ENCODE measurements around the gene ADAMTS14. TPM values are rescaled to one million over a fixed set of nuclear protein-coding genes. Genes with fewer than 3 reads are reported as not detected.

Gene ADAMTS14
- total RNA-seq, 2 experiments from 2014 or later, result not detected

- no peak for ATAC-seq (ENCODE audit: poor library complexity)
- H3K9me3 ChIP-seq (ENCODE audit: control insufficient read depth in 1 of 2, insufficient read depth in 1 of 2, low read length in 2 of 2), result no peaks in the 10 kb centered on the region
- CTCF ChIA-PET, result no interaction called here
Measured at GRCh38 chr10:70678757-70679489, 6.6 kb downstream of the ADAMTS14 start.

GRCh38 chr10:70679498-70679897 lies 7.2 kb downstream of the ADAMTS14 start:
- Histone ChIP-seq H3K9me3 (ENCODE audit: control insufficient read depth in 1 of 2, insufficient read depth in 1 of 2, low read length in 2 of 2) (no peaks in the 10 kb centered on the region), H3K27ac (ENCODE audit: low read depth in 1 of 2, low read length in 2 of 2) (no peak overlapping the region), H3K27me3 (ENCODE audit: control insufficient read depth in 1 of 2, insufficient read depth in 2 of 2, low read length in 2 of 2) (peaks cover 6 to 9% of the 10 kb centered on the region in 2 experiments), H3K4me1 (ENCODE audit: insufficient read depth, low read length) (no peaks in the 10 kb centered on the region), H3K36me3 (ENCODE audit: insufficient read depth, low read length) (no peaks in the 10 kb centered on the region), H3K4me3 (ENCODE audit: low read length) (no peak overlapping the region)
- ChIA-PET POLR2A (no interaction called here), CTCF (no interaction called here)
- Mint-ChIP-seq H3K4me3 (no peak overlapping the region), H3K27me3 (peaks cover 12% of the 10 kb centered on the region), H3K4me1 (ENCODE audit: low read depth) (no peaks in the 10 kb centered on the region), H3K9me3 (no peaks in the 10 kb centered on the region), H3K36me3 (ENCODE audit: low read depth) (no peaks in the 10 kb centered on the region), H3K27ac (no peak overlapping the region)
- intact Hi-C loops (cut with DNase I, micrococcal nuclease), result loop anchor here in 1 of 2 experiments (10.0 kb wide), 1 partner anchor 115 kb away; no protein-coding TSS in a partner anchor
- no peak for DNase-seq
- ATAC-seq (ENCODE audit: poor library complexity), result no peak
- TF ChIP-seq CTCF (IDR thresholded peaks at IDR 0.05), result no peak

More at GRCh38 chr10:70678757-70679489, 6.6 kb downstream of the ADAMTS14 start:
- Histone ChIP-seq H3K36me3 (ENCODE audit: insufficient read depth, low read length) (no peaks in the 10 kb centered on the region), H3K27ac (ENCODE audit: low read depth in 1 of 2, low read length in 2 of 2) (no peak overlapping the region), H3K4me1 (ENCODE audit: insufficient read depth, low read length) (no peaks in the 10 kb centered on the region), H3K4me3 (ENCODE audit: low read length) (no peak overlapping the region), H3K27me3 (ENCODE audit: control insufficient read depth in 1 of 2, insufficient read depth in 2 of 2, low read length in 2 of 2) (peaks cover 8 to 15% of the 10 kb centered on the region in 2 experiments)
- Mint-ChIP-seq H3K9me3 (no peaks in the 10 kb centered on the region), H3K27ac (no peak overlapping the region), H3K36me3 (ENCODE audit: low read depth) (no peaks in the 10 kb centered on the region), H3K4me3 (no peak overlapping the region), H3K4me1 (ENCODE audit: low read depth) (no peaks in the 10 kb centered on the region), H3K27me3 (peaks cover 17% of the 10 kb centered on the region)
- POLR2A ChIA-PET, result no interaction called here
- intact Hi-C loops (cut with DNase I, micrococcal nuclease), result loop anchor here in 1 of 2 experiments (10.0 kb wide), 1 partner anchor 114 kb away; no protein-coding TSS in a partner anchor
- DNase-seq, result no peak
- TF ChIP-seq CTCF (IDR thresholded peaks at IDR 0.05), result no peak

DNA sequence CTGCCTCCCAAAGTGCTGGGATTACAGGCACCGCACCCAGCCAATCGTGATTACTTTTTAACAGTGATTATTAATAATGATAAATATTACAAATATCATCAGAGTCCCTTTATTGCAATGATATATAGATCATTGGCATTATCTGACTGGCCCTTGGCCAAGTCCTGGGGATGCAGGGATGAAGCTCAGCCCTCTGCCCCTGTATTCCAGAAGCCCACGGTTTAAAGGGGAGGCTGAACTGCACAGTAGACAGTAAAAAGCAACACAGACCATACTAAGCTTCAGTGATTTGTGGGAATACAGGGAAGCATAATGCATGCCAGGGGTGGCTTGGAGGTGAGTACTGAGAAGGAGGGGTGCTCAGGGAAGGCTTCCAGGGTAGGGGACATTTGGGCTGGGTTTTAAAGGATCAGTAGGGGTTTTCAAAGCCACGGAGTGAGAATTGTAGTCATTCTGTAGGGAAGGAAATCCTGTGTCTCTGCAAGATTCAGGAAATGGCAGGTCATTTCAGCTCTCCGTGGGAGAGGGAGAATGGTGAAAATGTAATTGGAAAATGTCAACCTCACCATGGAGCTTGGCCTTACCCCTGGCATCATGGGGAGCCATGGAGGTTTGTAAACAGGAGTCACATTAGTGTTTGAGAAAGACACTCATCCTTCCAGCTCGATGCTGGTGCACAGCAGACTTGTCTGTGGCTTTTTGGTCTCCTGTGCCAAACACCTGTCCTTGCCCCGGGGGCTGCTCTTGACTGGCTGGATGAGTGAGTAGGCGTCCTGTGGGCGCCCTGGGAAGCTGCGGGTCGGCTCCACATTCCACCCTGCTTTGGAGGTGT lies 8.8 kb downstream of the ADAMTS14 start:
- Histone ChIP-seq H3K4me3 (ENCODE audit: low read length) (no peak overlapping the region), H3K36me3 (ENCODE audit: insufficient read depth, low read length) (no peaks in the 10 kb centered on the region), H3K27me3 (ENCODE audit: control insufficient read depth in 1 of 2, insufficient read depth in 2 of 2, low read length in 2 of 2) (no peaks in the 10 kb centered on the region), H3K27ac (ENCODE audit: low read depth in 1 of 2, low read length in 2 of 2) (no peak overlapping the region), H3K4me1 (ENCODE audit: insufficient read depth, low read length) (no peaks in the 10 kb centered on the region), H3K9me3 (ENCODE audit: control insufficient read depth in 1 of 2, insufficient read depth in 1 of 2, low read length in 2 of 2) (no peaks in the 10 kb centered on the region)
- no peak overlapping the region for H3K27ac Mint-ChIP-seq
- TF ChIP-seq CTCF (IDR thresholded peaks at IDR 0.05), result no peak
- no peaks in the 10 kb centered on the region for H3K9me3 Mint-ChIP-seq
- POLR2A ChIA-PET, result no interaction called here
- H3K36me3 Mint-ChIP-seq (ENCODE audit: low read depth), result no peaks in the 10 kb centered on the region
- CTCF ChIA-PET, result no interaction called here
- ATAC-seq (ENCODE audit: poor library complexity), result no peak
- intact Hi-C loops (cut with DNase I, micrococcal nuclease), result no loop called here
- no peak for DNase-seq
- no peaks in the 10 kb centered on the region for H3K4me1 Mint-ChIP-seq (ENCODE audit: low read depth)
- H3K27me3 Mint-ChIP-seq, result no peaks in the 10 kb centered on the region
- H3K4me3 Mint-ChIP-seq, result no peak overlapping the region
